Keratinocyte (primary cell): ENCODE results near the gene PRR9.

Experiments
- EZH2 ChIP-seq: IDR thresholded peaks from one replicate; pipeline ENCODE4 v1.6.1; 2012; ENCODE audit warnings: inconsistent platforms, mild to moderate bottlenecking, low read length, moderate library complexity
- TF ChIP-seq, protein P1 (sequence below), 3 experiments: IDR thresholded peaks in 1 of 3; conservative IDR thresholded peaks in 1 of 3; optimal IDR thresholded peaks in 1 of 3; 2 replicates in 2 of 3; 3 replicates in 1 of 3; pipeline versions ENCODE3 to v1.5.1; 2011; ENCODE audit warnings: low read length in 3 of 3, mild to moderate bottlenecking in 3 of 3, moderate library complexity in 2 of 3, control low read depth in 1 of 3, inconsistent platforms in 1 of 3; ENCODE audit not compliant: insufficient read depth in 2 of 3; ENCODE audit errors: extremely low read depth in 1 of 3

- TF ChIP-seq, protein P1, sequence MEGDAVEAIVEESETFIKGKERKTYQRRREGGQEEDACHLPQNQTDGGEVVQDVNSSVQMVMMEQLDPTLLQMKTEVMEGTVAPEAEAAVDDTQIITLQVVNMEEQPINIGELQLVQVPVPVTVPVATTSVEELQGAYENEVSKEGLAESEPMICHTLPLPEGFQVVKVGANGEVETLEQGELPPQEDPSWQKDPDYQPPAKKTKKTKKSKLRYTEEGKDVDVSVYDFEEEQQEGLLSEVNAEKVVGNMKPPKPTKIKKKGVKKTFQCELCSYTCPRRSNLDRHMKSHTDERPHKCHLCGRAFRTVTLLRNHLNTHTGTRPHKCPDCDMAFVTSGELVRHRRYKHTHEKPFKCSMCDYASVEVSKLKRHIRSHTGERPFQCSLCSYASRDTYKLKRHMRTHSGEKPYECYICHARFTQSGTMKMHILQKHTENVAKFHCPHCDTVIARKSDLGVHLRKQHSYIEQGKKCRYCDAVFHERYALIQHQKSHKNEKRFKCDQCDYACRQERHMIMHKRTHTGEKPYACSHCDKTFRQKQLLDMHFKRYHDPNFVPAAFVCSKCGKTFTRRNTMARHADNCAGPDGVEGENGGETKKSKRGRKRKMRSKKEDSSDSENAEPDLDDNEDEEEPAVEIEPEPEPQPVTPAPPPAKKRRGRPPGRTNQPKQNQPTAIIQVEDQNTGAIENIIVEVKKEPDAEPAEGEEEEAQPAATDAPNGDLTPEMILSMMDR (optimal IDR thresholded peaks at IDR 0.05 in 1 of 3, IDR thresholded peaks at IDR 0.05 in 1 of 3, conservative IDR thresholded peaks at IDR 0.05 in 1 of 3; ENCODE audit: extremely low read depth in 1 of 3, insufficient read depth in 2 of 3, low read length in 3 of 3), result no peak
- peak; percentile 92 for TF ChIP-seq EZH2
These were observed 44.6 kb downstream of the PRR9 start for GRCh38 chr1:153262070-153262366.
